Astrocyte (in vitro differentiated cells and primary cell): Measurements from ENCODE around the gene MS4A13. TPM values are rescaled to one million over a fixed set of nuclear protein-coding genes. Genes with fewer than 3 reads are reported as not detected.

ENCODE experiments used
- DNase-seq: peaks from one replicate; pipeline ENCODE4 v3.0.0-alpha.2; 2010; ENCODE audit warnings: low read depth
- FAIRE-seq: peaks from 2 replicates; lab custom pipeline; 2011; peaks lifted over from hg19 to GRCh38; lab: Jason Lieb, UNC
- H2AFZ ChIP-seq: 2 replicates; pipeline ENCODE4 v1.6.0; 2012; ENCODE audit warnings: low read depth, low read length, inconsistent platforms
- H3K27ac ChIP-seq: 2 replicates; pipeline ENCODE4 v1.5.1; 2011; ENCODE audit warnings: low read depth, low read length, inconsistent platforms
- H3K27me3 ChIP-seq: 2 replicates; pipeline ENCODE4 v1.6.0; 2011; ENCODE audit warnings: low read length, inconsistent platforms; ENCODE audit not compliant: insufficient read depth
- H3K36me3 ChIP-seq: 2 replicates; pipeline ENCODE4 v1.5.1; 2011; ENCODE audit warnings: low read length, inconsistent platforms; ENCODE audit not compliant: insufficient read depth
- H3K4me1 ChIP-seq: 2 replicates; pipeline ENCODE4 v1.5.1; 2011; ENCODE audit warnings: low read length, inconsistent platforms; ENCODE audit not compliant: insufficient read depth
- H3K4me2 ChIP-seq: 2 replicates; pipeline ENCODE4 v1.6.0; 2012; ENCODE audit warnings: low read length, inconsistent platforms
- H3K4me3 ChIP-seq: 2 replicates; pipeline ENCODE4 v1.5.1; 2011; ENCODE audit warnings: low read depth, mild to moderate bottlenecking, low read length, inconsistent platforms; ENCODE audit not compliant: insufficient read depth
- H3K79me2 ChIP-seq: 2 replicates; pipeline ENCODE4 v1.6.0; 2012; ENCODE audit warnings: mild to moderate bottlenecking, low read length, inconsistent platforms; ENCODE audit not compliant: insufficient read depth
- H3K9ac ChIP-seq: 2 replicates; pipeline ENCODE4 v1.6.0; 2012; ENCODE audit warnings: mild to moderate bottlenecking, low read length, inconsistent platforms
- H3K9me3 ChIP-seq: 2 replicates; pipeline ENCODE4 v1.5.1; 2012; ENCODE audit warnings: low read depth, mild to moderate bottlenecking, low read length, inconsistent platforms; ENCODE audit not compliant: insufficient read depth
- H4K20me1 ChIP-seq: 2 replicates; pipeline ENCODE4 v1.6.0; 2012; ENCODE audit warnings: low read length, inconsistent platforms; ENCODE audit not compliant: insufficient read depth
- H3K27ac Mint-ChIP-seq: one replicate; pipeline ENCODE4 v1.8.0; 2021; ENCODE audit warnings: mild to moderate bottlenecking, mixed read lengths; ENCODE audit not compliant: unreplicated experiment
- H3K27me3 Mint-ChIP-seq: one replicate; pipeline ENCODE4 v1.8.0; 2021; ENCODE audit warnings: low read depth, mixed read lengths; ENCODE audit not compliant: unreplicated experiment
- H3K36me3 Mint-ChIP-seq: one replicate; pipeline ENCODE4 v1.8.0; 2021; ENCODE audit warnings: low read depth, mixed read lengths; ENCODE audit not compliant: unreplicated experiment
- H3K4me1 Mint-ChIP-seq: one replicate; pipeline ENCODE4 v1.8.0; 2021; ENCODE audit warnings: low read depth, mixed read lengths; ENCODE audit not compliant: unreplicated experiment
- H3K4me3 Mint-ChIP-seq: one replicate; pipeline ENCODE4 v1.8.0; 2021; ENCODE audit warnings: mild to moderate bottlenecking, moderate library complexity, mixed read lengths; ENCODE audit not compliant: unreplicated experiment
- H3K9me3 Mint-ChIP-seq: one replicate; pipeline ENCODE4 v1.8.0; 2021; ENCODE audit warnings: mild to moderate bottlenecking, mixed read lengths; ENCODE audit not compliant: unreplicated experiment
- EZH2 ChIP-seq: IDR thresholded peaks from 2 replicates; pipeline ENCODE4 v1.6.1; 2012; ENCODE audit warnings: mild to moderate bottlenecking, low read length, inconsistent platforms; ENCODE audit not compliant: insufficient read depth
- total RNA-seq: library from RNA; stranded (reverse); gene quantifications from 2 replicates; pipeline ENCODE4 v1.2.1, GENCODE V29; 2021
- TF ChIP-seq, protein P1 (sequence below): IDR thresholded peaks from 2 replicates; pipeline ENCODE4 v1.5.1; 2011; ENCODE audit warnings: low read depth, mild to moderate bottlenecking, inconsistent platforms, low read length, moderate library complexity; ENCODE audit not compliant: insufficient read depth

The MS4A13 gene
- total RNA-seq, 1 donor from 2014 or later: not detected

DNA sequence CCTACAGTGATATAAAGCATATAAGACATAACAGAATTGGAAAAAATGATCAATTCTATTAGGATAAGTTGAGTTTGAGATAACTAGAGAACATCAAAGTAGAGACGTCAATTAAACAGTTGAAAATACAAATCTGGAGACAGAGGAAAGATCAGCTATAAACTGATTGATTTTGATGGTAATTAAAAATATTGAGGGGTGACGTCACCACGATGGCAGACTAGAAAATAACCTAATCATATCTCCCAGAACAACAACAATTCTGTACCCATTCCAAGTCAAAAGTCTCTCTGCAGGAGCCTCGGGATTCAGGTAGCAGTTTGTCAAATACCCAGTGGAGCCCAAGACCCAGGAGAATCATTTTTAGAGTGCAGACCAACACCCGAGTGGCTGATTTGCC, 28.9 kb downstream of the MS4A13 start:
- no peaks in the 10 kb centered on the region for H3K9me3 ChIP-seq
- no peak overlapping the region for H3K4me3 ChIP-seq
- H3K4me1 ChIP-seq: no peaks in the 10 kb centered on the region
- TF ChIP-seq, protein P1, sequence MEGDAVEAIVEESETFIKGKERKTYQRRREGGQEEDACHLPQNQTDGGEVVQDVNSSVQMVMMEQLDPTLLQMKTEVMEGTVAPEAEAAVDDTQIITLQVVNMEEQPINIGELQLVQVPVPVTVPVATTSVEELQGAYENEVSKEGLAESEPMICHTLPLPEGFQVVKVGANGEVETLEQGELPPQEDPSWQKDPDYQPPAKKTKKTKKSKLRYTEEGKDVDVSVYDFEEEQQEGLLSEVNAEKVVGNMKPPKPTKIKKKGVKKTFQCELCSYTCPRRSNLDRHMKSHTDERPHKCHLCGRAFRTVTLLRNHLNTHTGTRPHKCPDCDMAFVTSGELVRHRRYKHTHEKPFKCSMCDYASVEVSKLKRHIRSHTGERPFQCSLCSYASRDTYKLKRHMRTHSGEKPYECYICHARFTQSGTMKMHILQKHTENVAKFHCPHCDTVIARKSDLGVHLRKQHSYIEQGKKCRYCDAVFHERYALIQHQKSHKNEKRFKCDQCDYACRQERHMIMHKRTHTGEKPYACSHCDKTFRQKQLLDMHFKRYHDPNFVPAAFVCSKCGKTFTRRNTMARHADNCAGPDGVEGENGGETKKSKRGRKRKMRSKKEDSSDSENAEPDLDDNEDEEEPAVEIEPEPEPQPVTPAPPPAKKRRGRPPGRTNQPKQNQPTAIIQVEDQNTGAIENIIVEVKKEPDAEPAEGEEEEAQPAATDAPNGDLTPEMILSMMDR: no peak
- TF ChIP-seq EZH2: no peak
- Mint-ChIP-seq H3K27ac (no peak overlapping the region), H3K9me3 (peaks cover 1% of the 10 kb centered on the region), H3K36me3 (no peaks in the 10 kb centered on the region), H3K4me3 (no peak overlapping the region), H3K4me1 (no peaks in the 10 kb centered on the region), H3K27me3 (peaks cover 5% of the 10 kb centered on the region)
- no peak for DNase-seq
- no peak for FAIRE-seq
- no peaks in the 10 kb centered on the region for H3K36me3 ChIP-seq
- no peaks in the 10 kb centered on the region for H4K20me1 ChIP-seq
- H3K27ac ChIP-seq: no peak overlapping the region
- no peaks in the 10 kb centered on the region for H3K27me3 ChIP-seq
- H3K9ac ChIP-seq: no peak overlapping the region
- no peak overlapping the region for H2AFZ ChIP-seq
- no peak overlapping the region for H3K4me2 ChIP-seq
- H3K79me2 ChIP-seq: no peaks in the 10 kb centered on the region

DNA sequence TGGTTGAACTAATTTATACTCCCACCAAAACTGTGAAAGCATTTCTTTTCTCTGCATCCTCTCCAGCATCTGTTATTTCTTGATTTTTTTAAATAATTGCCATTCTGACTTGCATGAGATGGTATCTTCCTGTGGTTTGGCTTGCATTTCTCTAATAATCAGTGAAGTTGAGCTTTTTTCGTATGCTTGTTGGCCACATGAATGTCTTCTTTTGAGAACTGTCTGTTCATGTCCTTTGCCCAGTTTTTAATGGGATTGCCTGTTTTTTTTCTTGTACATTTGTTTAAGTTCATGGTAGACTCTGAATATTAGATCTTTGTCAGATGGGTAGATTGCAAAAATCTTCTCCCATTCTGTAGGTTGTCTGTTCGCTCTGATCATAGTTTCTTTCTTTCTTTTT, 46.1 kb downstream of the MS4A13 start:
- H3K9me3 Mint-ChIP-seq: peaks cover 22% of the 10 kb centered on the region
- no peaks in the 10 kb centered on the region for H3K27me3 Mint-ChIP-seq
- DNase-seq: no peak
- no peaks in the 10 kb centered on the region for H3K36me3 Mint-ChIP-seq
- H3K4me1 Mint-ChIP-seq: no peaks in the 10 kb centered on the region
- Histone ChIP-seq H3K4me1 (no peaks in the 10 kb centered on the region), H3K4me2 (no peak overlapping the region), H3K27ac (no peak overlapping the region), H4K20me1 (no peaks in the 10 kb centered on the region), H3K79me2 (no peaks in the 10 kb centered on the region), H3K9me3 (peaks cover 4% of the 10 kb centered on the region), H3K4me3 (no peak overlapping the region), H3K9ac (no peak overlapping the region), H3K36me3 (no peaks in the 10 kb centered on the region), H2AFZ (no peak overlapping the region), H3K27me3 (no peaks in the 10 kb centered on the region)
- no peak overlapping the region for H3K27ac Mint-ChIP-seq
- TF ChIP-seq, protein P1: no peak
- TF ChIP-seq EZH2: no peak
- no peak for FAIRE-seq
- H3K4me3 Mint-ChIP-seq: no peak overlapping the region

DNA sequence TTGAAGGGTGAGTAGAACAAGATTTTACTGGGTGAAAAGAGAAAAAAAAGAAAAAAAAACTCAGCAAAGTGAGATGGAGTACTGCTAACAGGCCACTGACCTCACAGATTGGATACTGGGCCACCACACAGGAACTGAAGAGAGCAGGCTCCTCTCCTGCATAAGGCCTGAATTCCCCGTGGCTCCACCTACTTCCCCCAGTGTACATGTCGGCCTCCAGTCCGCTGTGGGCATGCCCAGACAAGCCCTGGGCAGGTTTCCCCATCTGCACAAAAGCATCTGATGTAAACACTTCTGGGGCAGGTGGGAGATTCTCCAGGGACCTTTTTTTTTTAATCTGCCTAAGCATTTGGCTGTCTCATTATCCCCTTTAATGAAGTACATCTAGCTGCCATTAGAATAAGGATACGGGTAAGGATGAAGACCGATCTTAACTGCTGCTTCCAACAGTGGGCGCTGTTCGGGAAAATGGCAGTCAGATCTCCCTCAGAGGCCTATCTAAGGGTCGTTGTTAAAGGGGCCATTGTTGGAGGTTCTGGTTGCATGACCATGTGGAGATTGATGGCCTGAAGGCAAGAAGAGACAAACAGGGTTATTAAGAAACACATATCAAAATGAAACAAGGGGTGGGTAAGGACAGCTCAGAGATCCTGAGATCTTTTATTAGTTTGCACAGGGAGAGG, 48.5 kb downstream of the MS4A13 start:
- Histone ChIP-seq H2AFZ (no peak overlapping the region), H3K4me1 (no peaks in the 10 kb centered on the region), H4K20me1 (no peaks in the 10 kb centered on the region), H3K9me3 (peaks cover 4% of the 10 kb centered on the region), H3K9ac (no peak overlapping the region), H3K4me2 (no peak overlapping the region), H3K79me2 (no peaks in the 10 kb centered on the region), H3K4me3 (no peak overlapping the region), H3K27ac (no peak overlapping the region), H3K36me3 (no peaks in the 10 kb centered on the region), H3K27me3 (no peaks in the 10 kb centered on the region)
- Mint-ChIP-seq H3K9me3 (peaks cover 22% of the 10 kb centered on the region), H3K27me3 (no peaks in the 10 kb centered on the region), H3K27ac (peak overlapping the region; percentile 73), H3K4me1 (no peaks in the 10 kb centered on the region), H3K36me3 (no peaks in the 10 kb centered on the region), H3K4me3 (no peak overlapping the region)
- DNase-seq: no peak
- no peak for FAIRE-seq
- TF ChIP-seq, protein P1: no peak
- TF ChIP-seq EZH2: no peak
